Progenitor cell of endocrine pancreas (in vitro differentiated cells): ENCODE data around the gene FDX1. TPM values are rescaled to one million over a fixed set of nuclear protein-coding genes. Genes with fewer than 3 reads are reported as not detected.
A peak's percentile ranks its signal among the peaks of the same experiment; 100 is the strongest.

Experiments
- DNase-seq: peaks from one replicate; pipeline ENCODE4 v3.0.0; 2021; ENCODE audit warnings: low spot score; ENCODE audit not compliant: unreplicated experiment
- H3K27ac Mint-ChIP-seq: 2 replicates; pipeline ENCODE4 v1.8.0; 2021; ENCODE audit warnings: mild to moderate bottlenecking, moderate library complexity, mixed read lengths
- H3K27me3 Mint-ChIP-seq: 2 replicates; pipeline ENCODE4 v1.8.0; 2021; ENCODE audit warnings: mixed read lengths
- H3K36me3 Mint-ChIP-seq: 2 replicates; pipeline ENCODE4 v1.8.0; 2022; ENCODE audit warnings: mixed read lengths; ENCODE audit not compliant: insufficient read depth
- H3K4me1 Mint-ChIP-seq: 2 replicates; pipeline ENCODE4 v1.8.0; 2021; ENCODE audit warnings: low read depth, mixed read lengths
- H3K4me3 Mint-ChIP-seq: 2 replicates; pipeline ENCODE4 v1.8.0; 2021; ENCODE audit warnings: low read depth, mild to moderate bottlenecking, moderate library complexity, mixed read lengths
- H3K9me3 Mint-ChIP-seq: 2 replicates; pipeline ENCODE4 v1.8.0; 2021; ENCODE audit warnings: low read depth, mixed read lengths
- total RNA-seq: library from RNA; stranded (reverse); gene quantifications from 2 replicates; pipeline ENCODE4 v1.2.1, GENCODE V29; 2021
- TF ChIP-seq, protein P1 (sequence below): fragments of 200-600 bp; sonication (generic); IDR thresholded peaks from one replicate; pipeline ENCODE4 v1.5.0; 2021; ENCODE audit warnings: antibody characterized with exemption, mild to moderate bottlenecking; ENCODE audit not compliant: unreplicated experiment

Gene FDX1
- total RNA-seq, 1 donor from 2014 or later = 13.6 TPM

DNA sequence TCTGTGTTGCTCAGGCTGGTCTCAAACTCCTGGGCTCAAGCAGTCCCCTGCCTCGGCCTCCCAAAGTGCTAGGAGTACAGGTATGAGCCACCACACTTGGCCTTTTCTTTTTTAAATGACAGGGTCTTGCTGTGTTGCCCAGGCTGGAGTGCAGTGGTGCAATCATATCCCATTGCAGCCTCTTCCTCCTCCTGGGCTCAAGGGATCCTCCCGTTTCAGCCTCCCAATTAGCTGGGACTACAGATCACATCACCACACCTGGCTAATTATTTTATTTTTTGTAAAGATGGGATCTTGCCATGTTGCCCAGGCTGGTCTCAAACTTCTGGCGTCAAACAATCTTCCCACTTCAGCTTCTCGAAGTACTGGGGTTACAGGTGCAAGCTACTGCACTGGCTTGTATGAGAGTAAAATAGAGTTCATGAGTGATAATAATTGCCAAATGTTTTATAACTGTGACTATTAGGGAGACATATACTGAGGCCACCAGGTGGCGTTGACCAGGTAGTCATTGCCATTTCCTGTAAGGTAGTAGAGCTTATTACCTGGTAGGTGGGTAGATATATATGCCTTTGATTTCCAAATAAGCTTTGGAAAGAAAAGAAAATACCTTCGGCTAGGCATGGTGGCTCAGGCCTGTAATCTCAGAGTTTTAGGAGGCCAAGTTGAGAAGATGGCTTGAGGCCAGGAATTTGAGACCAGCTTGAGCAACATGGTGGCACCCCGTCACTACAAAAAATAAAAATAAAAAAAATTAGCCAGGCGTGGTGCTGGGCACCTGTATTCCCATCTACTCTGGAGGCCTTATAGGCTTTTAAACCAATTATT, 5.4 kb downstream of the FDX1 start:
- peaks cover 30% of the 10 kb centered on the region for H3K4me1 Mint-ChIP-seq
- H3K4me3 Mint-ChIP-seq = no peak overlapping the region
- H3K36me3 Mint-ChIP-seq = peaks cover 26% of the 10 kb centered on the region
- no peak overlapping the region for H3K27ac Mint-ChIP-seq
- no peaks in the 10 kb centered on the region for H3K27me3 Mint-ChIP-seq
- TF ChIP-seq, protein P1, sequence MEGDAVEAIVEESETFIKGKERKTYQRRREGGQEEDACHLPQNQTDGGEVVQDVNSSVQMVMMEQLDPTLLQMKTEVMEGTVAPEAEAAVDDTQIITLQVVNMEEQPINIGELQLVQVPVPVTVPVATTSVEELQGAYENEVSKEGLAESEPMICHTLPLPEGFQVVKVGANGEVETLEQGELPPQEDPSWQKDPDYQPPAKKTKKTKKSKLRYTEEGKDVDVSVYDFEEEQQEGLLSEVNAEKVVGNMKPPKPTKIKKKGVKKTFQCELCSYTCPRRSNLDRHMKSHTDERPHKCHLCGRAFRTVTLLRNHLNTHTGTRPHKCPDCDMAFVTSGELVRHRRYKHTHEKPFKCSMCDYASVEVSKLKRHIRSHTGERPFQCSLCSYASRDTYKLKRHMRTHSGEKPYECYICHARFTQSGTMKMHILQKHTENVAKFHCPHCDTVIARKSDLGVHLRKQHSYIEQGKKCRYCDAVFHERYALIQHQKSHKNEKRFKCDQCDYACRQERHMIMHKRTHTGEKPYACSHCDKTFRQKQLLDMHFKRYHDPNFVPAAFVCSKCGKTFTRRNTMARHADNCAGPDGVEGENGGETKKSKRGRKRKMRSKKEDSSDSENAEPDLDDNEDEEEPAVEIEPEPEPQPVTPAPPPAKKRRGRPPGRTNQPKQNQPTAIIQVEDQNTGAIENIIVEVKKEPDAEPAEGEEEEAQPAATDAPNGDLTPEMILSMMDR = peak; percentile 41
- H3K9me3 Mint-ChIP-seq = peaks cover 6% of the 10 kb centered on the region
- DNase-seq = no peak

DNA sequence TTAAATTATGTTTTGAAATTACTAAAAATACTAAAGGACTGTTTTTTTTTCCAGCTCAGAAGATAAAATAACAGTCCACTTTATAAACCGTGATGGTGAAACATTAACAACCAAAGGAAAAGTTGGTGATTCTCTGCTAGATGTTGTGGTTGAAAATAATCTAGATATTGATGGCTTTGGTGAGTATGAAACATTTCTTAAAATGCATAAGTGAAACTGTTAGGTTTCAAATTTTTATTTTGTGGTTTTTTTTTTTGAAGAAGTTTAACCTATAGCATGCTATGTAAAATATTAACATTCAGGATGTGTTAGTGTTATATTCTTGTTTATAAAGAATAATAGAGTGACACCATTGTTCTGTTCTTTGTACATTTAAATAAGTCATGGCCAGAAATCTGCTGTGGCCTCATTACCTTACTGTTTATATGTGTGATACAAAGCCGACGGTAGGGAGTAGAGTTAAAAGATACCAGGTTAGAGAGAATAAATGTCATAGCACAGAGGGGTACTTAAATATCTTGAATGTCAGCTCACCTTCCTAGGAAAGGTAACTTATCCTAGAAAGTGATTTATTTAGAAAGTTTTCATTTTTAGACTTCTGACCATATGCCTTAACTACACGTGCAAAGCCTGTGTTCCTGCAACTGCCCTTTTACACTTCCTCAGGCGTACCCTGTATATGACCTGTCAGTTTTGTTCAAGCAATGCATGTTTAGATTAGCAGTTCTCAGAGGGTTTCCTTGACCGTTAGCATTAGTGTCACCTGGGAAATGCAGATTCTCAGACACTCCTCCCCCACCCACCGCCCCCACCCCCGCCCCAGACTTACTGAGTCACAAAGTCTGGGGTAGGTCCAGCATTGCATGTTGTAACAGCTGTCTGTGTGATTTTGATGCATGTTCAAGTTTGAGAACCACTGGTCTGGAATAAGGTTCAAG, 6.3 kb downstream of the FDX1 start:
- no peak for DNase-seq
- H3K27ac Mint-ChIP-seq = no peak overlapping the region
- H3K27me3 Mint-ChIP-seq = no peaks in the 10 kb centered on the region
- no peak overlapping the region for H3K4me3 Mint-ChIP-seq
- H3K4me1 Mint-ChIP-seq = peaks cover 26% of the 10 kb centered on the region
- H3K9me3 Mint-ChIP-seq = peaks cover 7% of the 10 kb centered on the region
- peaks cover 34% of the 10 kb centered on the region for H3K36me3 Mint-ChIP-seq
- TF ChIP-seq, protein P1 = no peak

DNA sequence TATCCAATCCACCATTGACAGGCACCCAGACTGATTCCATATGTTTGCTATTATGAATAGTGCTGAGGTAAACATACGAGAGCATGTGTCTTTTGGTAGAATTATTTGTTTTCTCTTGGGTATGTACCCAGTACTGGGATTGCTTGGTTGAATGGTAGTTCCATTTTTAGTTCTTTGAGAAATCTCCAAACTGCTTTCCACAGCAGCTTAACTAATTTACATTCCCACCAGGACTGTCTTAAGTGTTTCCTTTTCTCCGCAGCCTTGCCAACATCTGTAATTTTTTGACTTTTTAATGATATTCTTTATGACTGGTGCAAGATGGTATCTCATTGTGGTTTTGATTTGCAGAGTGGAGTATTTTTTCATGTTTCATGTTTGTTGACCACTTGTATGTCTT, 8.3 kb downstream of the FDX1 start:
- Mint-ChIP-seq H3K4me1 (peaks cover 9% of the 10 kb centered on the region), H3K27ac (no peak overlapping the region), H3K27me3 (no peaks in the 10 kb centered on the region), H3K9me3 (peaks cover 10% of the 10 kb centered on the region), H3K4me3 (no peak overlapping the region), H3K36me3 (peaks cover 45% of the 10 kb centered on the region)
- no peak for DNase-seq
- TF ChIP-seq, protein P1 = no peak

GRCh38 chr11:110445437-110445836, 15.7 kb downstream of the FDX1 start:
- no peak overlapping the region for H3K27ac Mint-ChIP-seq
- H3K27me3 Mint-ChIP-seq = no peaks in the 10 kb centered on the region
- no peak for DNase-seq
- H3K36me3 Mint-ChIP-seq = peaks cover 25% of the 10 kb centered on the region
- no peak overlapping the region for H3K4me3 Mint-ChIP-seq
- H3K9me3 Mint-ChIP-seq = peaks cover 5% of the 10 kb centered on the region
- no peaks in the 10 kb centered on the region for H3K4me1 Mint-ChIP-seq
- TF ChIP-seq, protein P1 = no peak

DNA sequence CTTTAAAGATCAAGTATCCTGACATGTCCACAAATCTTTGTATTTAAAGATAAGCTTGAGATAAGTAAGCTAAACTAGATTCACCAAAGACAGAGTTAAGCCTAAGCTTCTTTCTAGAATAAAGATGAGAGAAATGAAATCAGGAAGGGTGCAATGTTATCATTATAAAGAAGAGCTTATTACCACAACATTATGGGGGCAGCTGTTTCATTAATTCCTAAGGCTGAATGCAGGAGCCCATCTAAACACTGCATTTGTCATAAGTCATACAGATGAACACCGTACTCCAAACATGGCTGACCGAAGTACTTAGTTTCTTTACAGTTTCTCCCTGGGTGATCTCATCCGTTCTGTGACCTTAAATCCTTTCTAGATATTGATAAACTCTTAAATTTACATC, 16.3 kb downstream of the FDX1 start:
- no peak overlapping the region for H3K27ac Mint-ChIP-seq
- no peak for DNase-seq

More for the DNA sequence above, 16.3 kb downstream of the FDX1 start:
- TF ChIP-seq, protein P1 = no peak
- peaks cover 3% of the 10 kb centered on the region for H3K9me3 Mint-ChIP-seq
- H3K4me1 Mint-ChIP-seq = no peaks in the 10 kb centered on the region
- H3K4me3 Mint-ChIP-seq = no peak overlapping the region
- no peaks in the 10 kb centered on the region for H3K27me3 Mint-ChIP-seq
- H3K36me3 Mint-ChIP-seq = peaks cover 19% of the 10 kb centered on the region
